Measurements from ENCODE around the gene ZNF730. TPM values are rescaled to one million over a fixed set of nuclear protein-coding genes. Genes with fewer than 3 reads are reported as not detected.

Gene ZNF730
- total RNA-seq, 4 donors from 2014 or later, result 0.68 to 5.3 TPM; not detected in 2

DNA sequence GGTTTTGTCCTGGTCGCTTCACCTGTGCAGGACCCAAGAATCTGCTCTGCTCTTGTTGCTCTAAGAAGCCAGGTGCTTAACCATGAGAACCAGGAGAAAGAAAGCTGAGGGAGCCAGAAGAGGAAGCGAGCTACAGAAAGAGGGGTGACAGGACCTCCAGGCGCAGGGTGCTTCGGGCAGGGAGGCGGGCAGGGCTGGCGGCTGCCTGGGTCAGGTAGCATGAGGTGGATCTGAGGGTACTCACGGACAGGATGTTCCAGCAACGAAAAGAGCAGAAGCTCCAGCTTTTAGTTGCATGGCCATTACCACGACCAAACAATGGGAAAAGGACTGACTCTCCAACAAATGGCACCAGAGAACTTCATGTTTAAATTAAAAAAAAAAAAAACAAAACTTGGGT, 73.5 kb downstream of the ZNF730 start:
- TF ChIP-seq, protein P1, sequence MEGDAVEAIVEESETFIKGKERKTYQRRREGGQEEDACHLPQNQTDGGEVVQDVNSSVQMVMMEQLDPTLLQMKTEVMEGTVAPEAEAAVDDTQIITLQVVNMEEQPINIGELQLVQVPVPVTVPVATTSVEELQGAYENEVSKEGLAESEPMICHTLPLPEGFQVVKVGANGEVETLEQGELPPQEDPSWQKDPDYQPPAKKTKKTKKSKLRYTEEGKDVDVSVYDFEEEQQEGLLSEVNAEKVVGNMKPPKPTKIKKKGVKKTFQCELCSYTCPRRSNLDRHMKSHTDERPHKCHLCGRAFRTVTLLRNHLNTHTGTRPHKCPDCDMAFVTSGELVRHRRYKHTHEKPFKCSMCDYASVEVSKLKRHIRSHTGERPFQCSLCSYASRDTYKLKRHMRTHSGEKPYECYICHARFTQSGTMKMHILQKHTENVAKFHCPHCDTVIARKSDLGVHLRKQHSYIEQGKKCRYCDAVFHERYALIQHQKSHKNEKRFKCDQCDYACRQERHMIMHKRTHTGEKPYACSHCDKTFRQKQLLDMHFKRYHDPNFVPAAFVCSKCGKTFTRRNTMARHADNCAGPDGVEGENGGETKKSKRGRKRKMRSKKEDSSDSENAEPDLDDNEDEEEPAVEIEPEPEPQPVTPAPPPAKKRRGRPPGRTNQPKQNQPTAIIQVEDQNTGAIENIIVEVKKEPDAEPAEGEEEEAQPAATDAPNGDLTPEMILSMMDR (IDR thresholded peaks at IDR 0.05; ENCODE audit: low read depth), result no peak

Other genes starting within 250 kb of the ZNF730 start
- gene ZNF728, start 113.8 kb upstream of the ZNF730 start, total RNA-seq, result under 1 TPM in 3 of 4 donors, not detected in 1; 0.17 to 0.98 (median 0.44) TPM
- gene ZNF724, start 133.4 kb downstream of the ZNF730 start, total RNA-seq, result 1 to 10 TPM; 2.6 to 4.1 (median 3.8) TPM